ENCODE results near the gene ZNF622.

Gene ZNF622

GRCh38 chr5:16465544-16466432 is at the start of gene ZNF622:
TSS of gene ZNF622 (minus strand) at chr5:16465800. CDS start at chr5:16465665, 135 bp downstream.
- DNase-seq (ENCODE audit: low spot score), result peak; percentile 97

- no peak for DNase-seq (ENCODE audit: low spot score)
Observed at GRCh38 chr5:16510098-16510497, 44.5 kb upstream of the ZNF622 start.

- no peak for DNase-seq (ENCODE audit: low spot score)
Observed at GRCh38 chr5:16508730-16509531, 43.3 kb upstream of the ZNF622 start.

GRCh38 chr5:16507716-16508115 is 42.1 kb upstream of the ZNF622 start:
- DNase-seq (ENCODE audit: low spot score), result no peak

- no peak for DNase-seq (ENCODE audit: low spot score)
Observed at GRCh38 chr5:16505904-16506303, 40.3 kb upstream of the ZNF622 start.

- DNase-seq (ENCODE audit: low spot score), result no peak
Observed at GRCh38 chr5:16505140-16505891, 39.7 kb upstream of the ZNF622 start.

- DNase-seq (ENCODE audit: low spot score), result no peak
Observed at GRCh38 chr5:16504571-16504970, 39.0 kb upstream of the ZNF622 start.

GRCh38 chr5:16502866-16503265 is 37.3 kb upstream of the ZNF622 start:
- no peak for DNase-seq (ENCODE audit: low spot score)

GRCh38 chr5:16500024-16500423 is 34.4 kb upstream of the ZNF622 start:
- no peak for DNase-seq (ENCODE audit: low spot score)

- no peak for DNase-seq (ENCODE audit: low spot score)
Observed at GRCh38 chr5:16497546-16497945, 31.9 kb upstream of the ZNF622 start.

- DNase-seq (ENCODE audit: low spot score), result no peak
Observed at GRCh38 chr5:16493261-16493660, 27.7 kb upstream of the ZNF622 start.

- DNase-seq (ENCODE audit: low spot score), result no peak
Observed at GRCh38 chr5:16492398-16493140, 27.0 kb upstream of the ZNF622 start.

- DNase-seq (ENCODE audit: low spot score), result no peak
Observed at GRCh38 chr5:16490911-16491310, 25.3 kb upstream of the ZNF622 start.

- DNase-seq (ENCODE audit: low spot score), result peak; percentile 80
Observed at GRCh38 chr5:16489322-16489791, 23.8 kb upstream of the ZNF622 start.

- no peak for DNase-seq (ENCODE audit: low spot score)
Observed at GRCh38 chr5:16487456-16487855, 21.9 kb upstream of the ZNF622 start.

GRCh38 chr5:16486711-16487111 is 21.1 kb upstream of the ZNF622 start:
- DNase-seq (ENCODE audit: low spot score), result peak; percentile 28

GRCh38 chr5:16485656-16486055 is 20.1 kb upstream of the ZNF622 start:
- DNase-seq (ENCODE audit: low spot score), result no peak

- DNase-seq (ENCODE audit: low spot score), result no peak
Observed at GRCh38 chr5:16484081-16484480, 18.5 kb upstream of the ZNF622 start.

- no peak for DNase-seq (ENCODE audit: low spot score)
Observed at GRCh38 chr5:16483361-16483760, 17.8 kb upstream of the ZNF622 start.

GRCh38 chr5:16482891-16483290 is 17.3 kb upstream of the ZNF622 start:
- DNase-seq (ENCODE audit: low spot score), result no peak

GRCh38 chr5:16480821-16481538 is 15.4 kb upstream of the ZNF622 start:
- DNase-seq (ENCODE audit: low spot score), result no peak

Data from Ammon's horn (tissue), 1 donor.